NOMO-1 treated with dmso at 0.1 percent for 144 hours (cell line): ENCODE data around the gene TRIM63.

Experiments used
- DNase-seq: peaks from one replicate; lab custom pipeline; 2025; ENCODE audit not compliant: unreplicated experiment; lab: John Stamatoyannopoulos, UW

TRIM63 gene

DNA sequence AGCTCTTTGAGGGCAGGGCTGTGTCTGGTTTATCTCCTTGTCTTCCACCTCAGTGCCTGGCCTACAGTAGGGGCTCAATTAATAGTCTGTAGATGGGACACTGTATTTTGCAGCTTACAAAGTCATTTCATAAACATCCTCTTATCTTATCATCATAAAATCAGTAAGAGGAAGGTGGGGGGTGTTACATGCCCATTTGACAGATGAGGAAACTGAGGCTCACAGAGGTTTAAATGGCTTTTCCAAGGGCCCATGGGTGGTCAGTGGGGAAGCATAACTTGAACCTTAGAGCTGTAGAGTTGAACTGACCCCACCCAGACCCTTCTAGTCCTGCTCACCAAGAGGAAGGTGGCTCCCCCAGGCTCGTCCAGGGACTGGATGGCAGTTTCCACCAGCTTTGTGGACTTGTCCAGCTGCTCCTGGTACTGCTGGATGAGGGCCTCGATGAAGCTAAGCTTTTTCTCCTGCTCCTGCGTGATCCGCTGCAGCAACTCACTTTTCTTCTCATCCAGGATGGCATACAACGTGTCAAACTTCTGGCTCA lies 9.3 kb downstream of the TRIM63 start:
- DNase-seq = no peak

DNA sequence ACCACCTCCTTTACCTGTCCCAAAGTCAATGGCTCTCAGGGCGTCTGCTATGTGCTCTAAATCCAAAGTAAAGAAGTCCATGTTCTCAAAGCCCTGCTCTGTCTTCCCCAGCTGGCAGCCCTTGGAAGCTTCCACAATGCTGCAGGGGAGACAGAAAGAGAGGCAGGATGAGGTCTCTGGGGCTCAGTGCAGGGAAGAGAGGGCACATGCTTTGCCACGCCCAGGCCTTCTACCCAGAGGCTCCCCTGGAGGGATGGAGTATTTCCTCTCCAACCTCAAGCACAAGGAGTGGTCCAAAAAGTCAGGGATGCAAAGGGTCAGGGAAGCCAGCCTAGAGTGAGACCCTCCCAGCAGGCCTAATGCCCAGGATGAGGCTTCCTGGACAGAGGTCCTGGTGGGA lies 10.2 kb downstream of the TRIM63 start:
- DNase-seq = no peak

DNA sequence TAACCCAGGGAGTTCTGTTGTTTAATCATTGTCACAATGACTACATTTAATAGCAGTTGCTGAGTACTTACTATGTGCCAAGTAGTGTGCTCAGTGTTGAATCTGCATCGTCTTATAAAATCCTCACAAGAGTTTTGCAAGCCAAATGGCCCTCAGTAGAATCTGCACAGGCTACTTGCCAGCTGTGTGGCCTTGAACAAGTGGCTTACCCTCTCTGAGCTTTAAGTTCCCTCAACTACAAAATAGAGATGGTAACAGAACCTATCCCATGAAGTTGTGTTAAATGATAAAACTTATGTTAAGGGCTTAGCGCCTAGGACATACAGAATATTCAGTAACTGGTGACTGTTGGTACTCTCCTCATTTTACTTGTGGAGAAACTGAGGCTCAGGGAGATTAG lies 12.4 kb downstream of the TRIM63 start:
- no peak for DNase-seq

GRCh38 chr1:26053718-26054560 lies 13.5 kb downstream of the TRIM63 start:
- no peak for DNase-seq

GRCh38 chr1:26050248-26050640 lies 17.2 kb downstream of the TRIM63 start:
- DNase-seq = no peak

GRCh38 chr1:26049531-26050247 lies 17.7 kb downstream of the TRIM63 start:
- DNase-seq = no peak

- no peak for DNase-seq
These were observed 20.1 kb downstream of the TRIM63 start for GRCh38 chr1:26047278-26047874.

- no peak for DNase-seq
These were observed 21.0 kb downstream of the TRIM63 start for GRCh38 chr1:26046246-26047095.

- DNase-seq = no peak
These were observed 21.6 kb downstream of the TRIM63 start, which contains the start of gene SLC30A2 for GRCh38 chr1:26045722-26046245. Gene SLC30A2, minus strand, starts transcription at chr1:26046118. Its CDS starts 222 bp downstream, at chr1:26045896.

- DNase-seq = no peak
These were observed 22.3 kb downstream of the TRIM63 start for GRCh38 chr1:26044971-26045721.

DNA sequence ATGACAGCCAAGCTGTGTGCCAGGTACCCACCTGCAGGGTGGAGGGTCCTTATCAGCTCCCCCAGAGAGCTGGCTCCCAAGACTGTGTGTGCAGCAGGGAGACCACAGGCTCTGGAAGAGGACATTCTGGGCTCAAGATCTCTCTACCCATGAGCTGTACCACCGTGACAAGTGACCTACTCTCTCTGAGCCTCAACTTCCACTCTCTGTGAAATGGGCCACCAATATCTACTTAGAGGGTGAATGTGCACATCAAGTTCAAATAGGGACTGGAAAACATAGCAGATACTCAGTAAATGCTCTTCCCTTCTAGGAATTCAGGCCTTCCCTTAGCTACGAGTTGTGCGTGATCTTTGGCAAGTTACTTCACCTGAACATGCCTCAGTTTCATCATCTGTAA lies 23.0 kb downstream of the TRIM63 start:
- no peak for DNase-seq

GRCh38 chr1:26043765-26044164 lies 23.7 kb downstream of the TRIM63 start:
- DNase-seq = no peak

DNA sequence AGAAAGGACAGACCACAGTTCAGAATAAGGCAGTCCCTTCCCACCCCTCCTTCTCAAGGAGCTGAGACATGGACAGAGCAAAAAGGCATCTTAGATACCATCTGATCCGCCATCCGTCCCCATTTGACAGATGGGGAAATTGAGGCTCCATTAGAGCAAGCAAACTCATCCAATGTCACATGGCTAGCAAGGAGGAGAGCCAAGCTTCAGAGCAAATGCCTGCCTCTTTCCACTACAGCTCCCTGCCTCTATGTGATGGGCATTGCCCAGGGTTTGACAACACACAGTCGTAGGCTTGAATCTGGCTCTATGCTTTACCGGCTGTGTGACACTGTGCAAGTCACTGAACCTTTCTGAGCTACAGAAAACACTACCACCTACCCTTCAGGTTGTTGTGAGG lies 25.5 kb downstream of the TRIM63 start:
- no peak for DNase-seq

DNA sequence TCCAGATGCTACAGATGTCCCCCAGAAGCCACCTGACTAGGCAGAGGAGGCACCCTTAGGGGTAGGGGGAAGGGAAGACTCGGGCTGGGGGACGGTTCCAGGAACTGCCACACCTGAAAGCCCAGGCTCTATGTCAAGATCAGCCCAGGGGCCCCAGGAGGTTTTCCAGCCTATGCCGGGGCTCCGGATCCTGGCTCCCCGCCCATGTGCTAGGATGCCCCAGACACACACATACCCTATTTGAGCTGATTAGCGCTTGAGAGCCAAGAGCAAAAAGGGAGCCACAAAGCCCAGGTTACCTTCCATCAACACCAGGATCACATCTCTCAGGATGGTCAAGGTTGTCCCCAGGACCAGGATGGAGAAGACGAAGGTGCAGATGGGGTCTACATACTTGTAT lies 26.0 kb downstream of the TRIM63 start:
- DNase-seq = no peak

GRCh38 chr1:26038904-26039303 lies 28.5 kb downstream of the TRIM63 start:
- no peak for DNase-seq

GRCh38 chr1:26038477-26038876 lies 29.0 kb downstream of the TRIM63 start:
- DNase-seq = no peak

- no peak for DNase-seq
These were observed 29.5 kb downstream of the TRIM63 start for GRCh38 chr1:26037904-26038303.

DNA sequence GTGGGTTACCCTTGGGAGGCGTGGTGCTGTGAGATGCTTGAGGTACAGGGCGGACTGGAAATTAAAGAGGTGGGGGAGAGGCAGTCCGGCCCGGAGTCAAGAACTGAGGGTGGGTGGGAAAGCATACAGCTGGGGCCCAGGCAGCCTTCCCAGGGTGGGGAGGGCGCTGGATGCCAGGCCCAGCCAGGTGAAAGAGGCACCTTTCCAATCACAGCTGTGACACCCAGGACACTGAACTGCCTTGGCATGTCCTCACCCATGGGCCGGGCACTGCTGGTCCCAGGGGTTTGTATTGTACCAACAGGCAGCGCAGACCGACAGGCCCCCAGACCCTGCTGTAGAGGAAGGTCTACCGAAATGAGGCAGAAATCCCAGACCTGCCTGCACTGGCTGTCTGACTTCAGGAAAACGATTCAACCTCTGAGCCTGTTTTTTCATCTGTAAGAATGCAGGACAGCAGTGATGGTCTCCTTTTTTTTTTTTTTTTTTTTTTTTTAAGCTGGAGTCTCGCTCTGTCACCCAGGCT lies 30.6 kb downstream of the TRIM63 start:
- no peak for DNase-seq

DNA sequence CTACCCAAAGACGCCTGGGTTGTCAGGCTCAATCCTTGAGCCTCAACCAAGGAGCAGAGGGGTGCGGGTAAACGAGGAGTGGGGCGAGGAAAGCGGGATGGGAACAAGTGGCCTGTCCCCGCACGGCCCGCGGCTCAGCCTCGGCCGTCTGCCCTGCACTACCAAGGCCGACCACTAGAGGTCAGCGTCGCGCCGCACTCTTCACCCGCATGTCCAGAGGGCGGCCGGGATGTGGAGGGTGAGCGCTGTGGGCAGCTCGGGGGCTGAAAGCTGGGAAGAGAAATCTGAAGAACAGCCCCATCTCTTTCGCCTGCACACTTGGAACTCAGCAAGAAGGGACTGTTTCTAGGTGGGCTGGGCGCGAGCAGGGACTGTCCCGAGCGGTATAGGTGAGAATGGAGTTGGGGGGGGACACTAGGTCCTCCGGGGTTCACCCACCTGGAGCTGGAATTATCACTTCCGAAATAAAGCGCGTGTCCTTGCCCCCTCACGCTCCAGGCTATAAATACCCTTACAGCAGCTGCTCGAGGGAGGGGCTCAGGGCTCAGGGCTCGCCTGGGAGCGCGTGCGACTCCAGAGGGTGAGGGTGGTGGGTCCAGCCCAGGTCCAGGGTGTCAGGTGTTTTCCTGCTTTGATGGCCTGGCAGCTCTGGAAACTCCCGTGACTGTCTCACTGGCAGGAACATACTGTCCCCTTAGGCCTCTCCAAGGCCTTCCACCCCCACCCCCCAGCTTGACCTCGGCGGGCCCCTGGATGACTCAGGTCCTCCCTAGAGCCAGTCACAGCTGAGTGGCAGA lies 31.3 kb downstream of the TRIM63 start:
- DNase-seq = peak; percentile 36
